ENCODE measurements around the gene ARAP1. TPM values are rescaled to one million over a fixed set of nuclear protein-coding genes. Genes with fewer than 3 reads are reported as not detected.

ARAP1 gene
- total RNA-seq, 4 donors from 2014 or later, result 18.3 to 52.0 (median 26.0) TPM

DNA sequence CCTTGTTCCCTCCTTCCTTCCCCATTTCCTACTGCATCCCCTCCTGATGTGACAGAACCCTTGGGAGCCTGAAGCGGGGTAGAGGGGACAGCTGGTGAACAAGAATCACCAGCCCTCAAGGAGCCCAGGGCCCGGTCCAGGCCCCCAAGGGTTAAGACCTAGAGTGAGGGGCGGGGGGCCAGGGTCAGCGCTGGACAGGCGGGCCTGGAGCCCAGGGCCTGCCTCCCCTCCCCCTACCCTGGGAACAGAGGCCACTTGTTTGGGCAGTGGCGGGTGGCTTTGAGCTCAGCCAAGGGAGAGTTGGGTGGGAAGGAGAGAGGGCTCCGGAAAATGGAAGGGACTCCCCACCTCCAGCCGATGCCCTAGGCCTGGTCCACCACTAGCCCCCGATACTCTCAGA lies 2.1 kb downstream of the ARAP1 start:
- peaks cover 12 to 18% of the 10 kb centered on the region in 2 donors for H3K4me1 ChIP-seq
- intact Hi-C loops (cut with DNase I; ENCODE audit: low total_unique reads), result no loop called here
- no peak for ATAC-seq
- H3K27me3 ChIP-seq, result no peaks in the 10 kb centered on the region
- no peaks in the 10 kb centered on the region for H3K36me3 ChIP-seq
- H3K27ac ChIP-seq, result no peak overlapping the region
- DNase-seq, result no peak
- no peak overlapping the region for H3K4me3 ChIP-seq
- in situ Hi-C loops (cut with MboI; ENCODE audit: low sequenced_read_pairs in 4 of 4), result no loop called here
- no peaks in the 10 kb centered on the region for H3K9me3 ChIP-seq
- TF ChIP-seq, protein P1, sequence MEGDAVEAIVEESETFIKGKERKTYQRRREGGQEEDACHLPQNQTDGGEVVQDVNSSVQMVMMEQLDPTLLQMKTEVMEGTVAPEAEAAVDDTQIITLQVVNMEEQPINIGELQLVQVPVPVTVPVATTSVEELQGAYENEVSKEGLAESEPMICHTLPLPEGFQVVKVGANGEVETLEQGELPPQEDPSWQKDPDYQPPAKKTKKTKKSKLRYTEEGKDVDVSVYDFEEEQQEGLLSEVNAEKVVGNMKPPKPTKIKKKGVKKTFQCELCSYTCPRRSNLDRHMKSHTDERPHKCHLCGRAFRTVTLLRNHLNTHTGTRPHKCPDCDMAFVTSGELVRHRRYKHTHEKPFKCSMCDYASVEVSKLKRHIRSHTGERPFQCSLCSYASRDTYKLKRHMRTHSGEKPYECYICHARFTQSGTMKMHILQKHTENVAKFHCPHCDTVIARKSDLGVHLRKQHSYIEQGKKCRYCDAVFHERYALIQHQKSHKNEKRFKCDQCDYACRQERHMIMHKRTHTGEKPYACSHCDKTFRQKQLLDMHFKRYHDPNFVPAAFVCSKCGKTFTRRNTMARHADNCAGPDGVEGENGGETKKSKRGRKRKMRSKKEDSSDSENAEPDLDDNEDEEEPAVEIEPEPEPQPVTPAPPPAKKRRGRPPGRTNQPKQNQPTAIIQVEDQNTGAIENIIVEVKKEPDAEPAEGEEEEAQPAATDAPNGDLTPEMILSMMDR (IDR thresholded peaks at IDR 0.05 in 4 of 5, conservative IDR thresholded peaks at IDR 0.05 in 1 of 5), result no peak
- TF ChIP-seq POLR2A (IDR thresholded peaks at IDR 0.05), result no peak

GRCh38 chr11:72747289-72747855 lies 4.8 kb downstream of the ARAP1 start:
- H3K27ac ChIP-seq, result no peak overlapping the region
- intact Hi-C loops (cut with DNase I; ENCODE audit: low total_unique reads), result no loop called here
- no peaks in the 10 kb centered on the region for H3K27me3 ChIP-seq
- peaks cover 4 to 8% of the 10 kb centered on the region in 2 donors for H3K4me1 ChIP-seq
- no peak for TF ChIP-seq POLR2A (IDR thresholded peaks at IDR 0.05)
- TF ChIP-seq, protein P1 (IDR thresholded peaks at IDR 0.05 in 4 of 5, conservative IDR thresholded peaks at IDR 0.05 in 1 of 5), result no peak
- no peaks in the 10 kb centered on the region for H3K36me3 ChIP-seq
- DNase-seq (no peak), ATAC-seq (no peak)
- H3K9me3 ChIP-seq, result no peaks in the 10 kb centered on the region
- in situ Hi-C loops (cut with MboI; ENCODE audit: low sequenced_read_pairs in 4 of 4), result no loop called here
- no peak overlapping the region for H3K4me3 ChIP-seq

DNA sequence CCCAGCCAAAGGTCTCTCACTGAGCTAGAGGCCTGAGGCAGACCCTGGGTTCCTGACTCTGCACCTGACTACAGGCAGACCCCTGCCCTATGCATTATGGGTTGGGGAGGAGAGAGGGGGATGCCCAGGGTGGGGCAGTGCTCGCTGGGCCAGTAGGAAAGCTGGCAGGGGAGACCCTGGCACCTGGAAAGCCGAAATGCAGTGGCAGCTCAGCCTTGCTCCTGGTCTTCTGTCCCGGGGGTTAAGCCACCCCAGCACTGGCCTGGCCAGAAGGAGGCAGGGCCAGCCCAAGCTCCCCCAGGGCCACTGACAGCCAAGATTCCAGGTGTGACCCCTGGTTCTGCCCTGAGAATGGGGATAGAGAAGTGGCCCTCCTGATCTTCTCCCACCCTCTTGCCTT lies 5.4 kb downstream of the ARAP1 start:
- Histone ChIP-seq H3K27ac (no peak overlapping the region), H3K27me3 (no peaks in the 10 kb centered on the region), H3K36me3 (no peaks in the 10 kb centered on the region), H3K9me3 (no peaks in the 10 kb centered on the region), H3K4me3 (no peak overlapping the region), H3K4me1 (peaks cover 6 to 9% of the 10 kb centered on the region in 2 donors)
- in situ Hi-C loops (cut with MboI; ENCODE audit: low sequenced_read_pairs in 4 of 4), result no loop called here
- DNase-seq, result no peak
- intact Hi-C loops (cut with DNase I; ENCODE audit: low total_unique reads), result no loop called here
- no peak for ATAC-seq
- no peak for TF ChIP-seq POLR2A (IDR thresholded peaks at IDR 0.05)
- TF ChIP-seq, protein P1 (IDR thresholded peaks at IDR 0.05 in 4 of 5, conservative IDR thresholded peaks at IDR 0.05 in 1 of 5), result no peak

DNA sequence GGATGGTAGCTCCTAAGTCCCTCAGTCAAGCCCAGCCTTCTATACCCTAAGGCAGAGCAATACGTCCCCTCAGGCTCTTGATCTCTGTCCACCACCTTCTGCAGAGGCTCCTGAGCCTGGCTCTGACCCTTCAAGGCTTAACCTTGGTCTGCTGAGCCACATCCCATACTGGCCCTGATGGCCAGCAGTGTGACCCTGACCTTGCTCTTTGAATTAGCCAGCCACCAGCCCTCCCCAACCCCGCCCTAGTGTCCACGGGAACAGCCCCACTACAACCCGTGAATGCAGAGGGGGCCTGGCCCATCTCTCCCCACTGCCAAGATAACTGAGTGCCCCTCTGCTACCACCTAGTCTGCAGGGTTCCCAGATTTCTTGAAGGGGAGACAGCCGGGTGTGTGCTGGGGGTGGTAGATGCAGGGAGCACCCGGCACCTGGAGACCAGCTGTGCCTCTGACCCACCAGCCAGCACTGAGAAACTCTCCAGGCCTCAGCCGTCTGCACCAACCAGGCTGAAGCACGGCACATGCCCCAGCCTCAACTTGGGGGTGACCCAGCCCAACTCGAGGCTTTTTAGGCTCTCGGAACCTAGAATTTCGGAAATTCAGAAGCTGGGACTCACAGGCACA lies 6.2 kb downstream of the ARAP1 start:
- Histone ChIP-seq H3K9me3 (no peaks in the 10 kb centered on the region), H3K36me3 (no peaks in the 10 kb centered on the region), H3K4me1 (peaks cover 0 to 7% of the 10 kb centered on the region in 2 donors), H3K4me3 (no peak overlapping the region), H3K27ac (no peak overlapping the region), H3K27me3 (no peaks in the 10 kb centered on the region)
- ATAC-seq, result no peak
- DNase-seq, result no peak
- intact Hi-C loops (cut with DNase I; ENCODE audit: low total_unique reads) (no loop called here), in situ Hi-C loops (cut with MboI; ENCODE audit: low sequenced_read_pairs in 4 of 4) (no loop called here)
- no peak for TF ChIP-seq POLR2A (IDR thresholded peaks at IDR 0.05)
- TF ChIP-seq, protein P1 (IDR thresholded peaks at IDR 0.05 in 4 of 5, conservative IDR thresholded peaks at IDR 0.05 in 1 of 5), result no peak

All from gastrocnemius medialis (tissue), 4 donors.